ENCODE results near the gene C19orf25.

Gene C19orf25

GRCh38 chr19:1474765-1475351, 4.2 kb downstream of the C19orf25 start:
- H3K4me3 ChIP-seq (ENCODE audit: low read depth, low read length) = no peak overlapping the region
- TF ChIP-seq CTCF (IDR thresholded peaks at IDR 0.05; ENCODE audit: low read depth, low read length) (no peak), MYC (IDR thresholded peaks at IDR 0.05; ENCODE audit: low read depth, low read length) (no peak), MAX (IDR thresholded peaks at IDR 0.05; ENCODE audit: low read depth, low read length) (no peak)
- DNase-seq (ENCODE audit: low read depth) = no peak

GRCh38 chr19:1474011-1474764, 4.8 kb downstream of the C19orf25 start:
- no peak for DNase-seq (ENCODE audit: low read depth)
- TF ChIP-seq CTCF (IDR thresholded peaks at IDR 0.05; ENCODE audit: low read depth, low read length) (no peak), MAX (IDR thresholded peaks at IDR 0.05; ENCODE audit: low read depth, low read length) (no peak), POLR2A (IDR thresholded peaks at IDR 0.05; ENCODE audit: extremely low read depth, insufficient read length) (no peak), MYC (IDR thresholded peaks at IDR 0.05; ENCODE audit: low read depth, low read length) (no peak)
- no peak overlapping the region for H3K4me3 ChIP-seq (ENCODE audit: low read depth, low read length)

GRCh38 chr19:1473085-1473851, 5.7 kb downstream of the C19orf25 start:
- H3K4me3 ChIP-seq (ENCODE audit: low read depth, low read length) = no peak overlapping the region
- DNase-seq (ENCODE audit: low read depth) = no peak
- TF ChIP-seq CTCF (IDR thresholded peaks at IDR 0.05; ENCODE audit: low read depth, low read length) (no peak), MAX (IDR thresholded peaks at IDR 0.05; ENCODE audit: low read depth, low read length) (no peak), POLR2A (IDR thresholded peaks at IDR 0.05; ENCODE audit: extremely low read depth, insufficient read length) (no peak), MYC (IDR thresholded peaks at IDR 0.05; ENCODE audit: low read depth, low read length) (no peak)

- DNase-seq (ENCODE audit: low read depth) = no peak
- H3K4me3 ChIP-seq (ENCODE audit: low read depth, low read length) = no peak overlapping the region
- TF ChIP-seq MYC (IDR thresholded peaks at IDR 0.05; ENCODE audit: low read depth, low read length) = no peak
- no peak for TF ChIP-seq POLR2A (IDR thresholded peaks at IDR 0.05; ENCODE audit: extremely low read depth, insufficient read length)
- TF ChIP-seq CTCF (IDR thresholded peaks at IDR 0.05; ENCODE audit: low read depth, low read length) = no peak
- no peak for TF ChIP-seq MAX (IDR thresholded peaks at IDR 0.05; ENCODE audit: low read depth, low read length)
Observed at GRCh38 chr19:1472231-1473084, 6.6 kb downstream of the C19orf25 start.

GRCh38 chr19:1471515-1472160, 7.4 kb downstream of the C19orf25 start:
- DNase-seq (ENCODE audit: low read depth) = no peak
- TF ChIP-seq MYC (IDR thresholded peaks at IDR 0.05; ENCODE audit: low read depth, low read length) (no peak), CTCF (IDR thresholded peaks at IDR 0.05; ENCODE audit: low read depth, low read length) (peak; percentile 6), POLR2A (IDR thresholded peaks at IDR 0.05; ENCODE audit: extremely low read depth, insufficient read length) (no peak), MAX (IDR thresholded peaks at IDR 0.05; ENCODE audit: low read depth, low read length) (no peak)
- H3K4me3 ChIP-seq (ENCODE audit: low read depth, low read length) = no peak overlapping the region

Data from NB4 (cell line).